GM12878 (cell line): Measurements from ENCODE around the gene RPL37. TPM values are rescaled to one million over a fixed set of nuclear protein-coding genes. Genes with fewer than 3 reads are reported as not detected.

Source experiments
- ATAC-seq: fragments of 200-7000 bp; cut with Tn5 transposase; 3 replicates; pipeline ENCODE4 v1.9.1; 2020; ENCODE audit warnings: mild to moderate bottlenecking, moderate library complexity
- BruUV-seq: library from RNA; stranded (reverse); fragments of 400-500 nt; replicated peaks from 2 replicates; lab custom pipeline; 2021; lab: Mats Ljungman, UMichigan
- CTCF ChIA-PET: fragments of 300-600 bp; sonication (Branson Sonifier 250); formaldehyde crosslinking; extraction: SDS; loops from one replicate; lab custom pipeline; 2021; ENCODE audit warnings: inconsistent platforms; lab: Yijun Ruan, JAX
- POLR2A ChIA-PET: fragments of 350-600 bp; formaldehyde crosslinking; extraction: SDS; loops from one replicate; lab custom pipeline; 2021; ENCODE audit warnings: inconsistent platforms; lab: Charles Lee
- RAD21 ChIA-PET: fragments of 300-600 bp; sonication (Branson Sonifier 250); formaldehyde crosslinking; loops from one replicate; lab custom pipeline; 2023; ENCODE audit warnings: antibody characterized with exemption; ENCODE audit not compliant: unreplicated experiment; lab: Charles Lee
- SMC1A ChIA-PET: fragments of 300-600 bp; sonication (Branson Sonifier 250); formaldehyde crosslinking; loops from one replicate; lab custom pipeline; 2023; ENCODE audit not compliant: unreplicated experiment, uncharacterized antibody; lab: Charles Lee
- DNase-seq: peaks from one replicate; pipeline ENCODE4 v3.0.0-alpha.2; 2011; ENCODE audit warnings: low read depth, low spot score
- FAIRE-seq: peaks from 3 replicates; lab custom pipeline; 2011; peaks lifted over from hg19 to GRCh38; lab: Jason Lieb, UNC
- H2AFZ ChIP-seq: 2 replicates; pipeline ENCODE4 v1.6.0; 2011; ENCODE audit warnings: low read depth, low read length, control low read depth; ENCODE audit not compliant: control insufficient read depth
- H3K27ac ChIP-seq: 2 replicates; pipeline ENCODE4 v1.5.1; 2011; ENCODE audit warnings: control low read depth; ENCODE audit not compliant: control insufficient read depth, insufficient read depth
- H3K27me3 ChIP-seq, 2 experiments: replicated peaks in 1 of 2; 2 replicates each; pipeline versions ENCODE4 v1.6.0 to v1.6.1; 2011; ENCODE audit warnings: low read length in 1 of 2; ENCODE audit not compliant: control insufficient read depth in 2 of 2, insufficient read depth in 2 of 2
- H3K36me3 ChIP-seq, 2 experiments: 2 replicates each; pipeline ENCODE4 v1.5.1; 2011; ENCODE audit warnings: low read length in 1 of 2; ENCODE audit not compliant: control insufficient read depth in 2 of 2, insufficient read depth in 2 of 2
- H3K4me1 ChIP-seq: 2 replicates; pipeline ENCODE4 v1.6.1; 2011; ENCODE audit warnings: mild to moderate bottlenecking, low read length, moderate library complexity, mixed read lengths; ENCODE audit not compliant: control insufficient read depth, insufficient read depth
- H3K4me2 ChIP-seq: 2 replicates; pipeline ENCODE4 v1.6.0; 2011; ENCODE audit warnings: control low read depth; ENCODE audit not compliant: control insufficient read depth, insufficient read depth
- H3K4me3 ChIP-seq: fragments of 200-600 bp; sonication (generic); 2 replicates; pipeline ENCODE4 v1.5.1; 2016
- H3K79me2 ChIP-seq: 2 replicates; pipeline ENCODE4 v1.6.0; 2011; ENCODE audit warnings: low read length; ENCODE audit not compliant: control insufficient read depth, insufficient read depth
- H3K9ac ChIP-seq: 2 replicates; pipeline ENCODE4 v1.8.0; 2011; ENCODE audit warnings: low read length, control low read depth, mixed read lengths; ENCODE audit not compliant: control insufficient read depth, insufficient read depth
- H3K9me3 ChIP-seq: replicated peaks from 3 replicates; pipeline ENCODE4 v1.5.1; 2011; ENCODE audit warnings: mild to moderate bottlenecking, low read length; ENCODE audit not compliant: control insufficient read depth, insufficient read depth
- H4K20me1 ChIP-seq: 2 replicates; pipeline ENCODE4 v1.6.0; 2011; ENCODE audit not compliant: control insufficient read depth, insufficient read depth
- BMI1 ChIP-seq: fragments of 450-650 bp; IDR thresholded peaks from 2 replicates; pipeline ENCODE4 v1.6.1; 2016; ENCODE audit warnings: mild to moderate bottlenecking, moderate library complexity, borderline replicate concordance
- CBFB ChIP-seq: IDR thresholded peaks from 2 replicates; pipeline ENCODE4 v1.6.1; 2016; ENCODE audit warnings: antibody characterized with exemption, low read depth
- E2F8 ChIP-seq: fragments of 450-650 bp; IDR thresholded peaks from 2 replicates; pipeline ENCODE4 v1.6.1; 2018; ENCODE audit warnings: mild to moderate bottlenecking, low read depth, moderate library complexity; ENCODE audit not compliant: partially characterized antibody
- GATAD2B ChIP-seq: fragments of 450-650 bp; conservative IDR thresholded peaks from 2 replicates; pipeline ENCODE4 v1.6.1; 2017; ENCODE audit warnings: low read depth, mild to moderate bottlenecking, moderate library complexity
- IKZF2 ChIP-seq, 2 experiments: fragments of 450-650 bp; IDR thresholded peaks; 2 replicates each; pipeline ENCODE4 v1.6.1; 2017; ENCODE audit warnings: mild to moderate bottlenecking in 2 of 2, moderate library complexity in 2 of 2
- IRF3 ChIP-seq: fragments of 450-650 bp; IDR thresholded peaks from 2 replicates; pipeline ENCODE4 v1.6.1; 2014; ENCODE audit warnings: mild to moderate bottlenecking
- NBN ChIP-seq: fragments of 450-650 bp; IDR thresholded peaks from 2 replicates; pipeline ENCODE4 v1.6.1; 2016
- NKRF ChIP-seq: fragments of 450-650 bp; conservative IDR thresholded peaks from 2 replicates; pipeline ENCODE4 v1.6.1; 2017; ENCODE audit warnings: mild to moderate bottlenecking, moderate library complexity
- SP1 ChIP-seq: IDR thresholded peaks from one replicate; pipeline ENCODE4 v1.6.1; 2011; ENCODE audit warnings: low read depth, low read length
- ZNF384 ChIP-seq: IDR thresholded peaks from 2 replicates; pipeline ENCODE4 v1.6.1; 2012; ENCODE audit warnings: low read depth, mild to moderate bottlenecking, low read length, improper control_type of control experiment, borderline replicate concordance
- WGBS: methylation state at CpG from one replicate; pipeline ENCODE4 v1.1.6; 2016; ENCODE audit warnings: low lambda C conversion rate; ENCODE audit not compliant: insufficient replicate concordance, insufficient coverage; ENCODE audit errors: missing lambda C conversion rate; 5-methylcytosine and 5-hydroxymethylcytosine counted together
- in situ Hi-C: fragments of 300-500 bp; cut with MboI; formaldehyde crosslinking; loops from 9 replicates; pipeline ENCODE4 v1.14.3; 2018; ENCODE audit warnings: mixed read lengths
- intact Hi-C: fragments of 100-400 bp; cut with micrococcal nuclease; formaldehyde crosslinking; loops from one replicate; pipeline ENCODE4 v1.14.2; 2022; ENCODE audit not compliant: unreplicated experiment
- polyA plus RNA-seq, 11 experiments: library from polyadenylated mRNA; depleted of rRNA in 4 of 11; unstranded in 6 of 11; stranded (reverse) in 5 of 11; fragments of >200 nt; fragmentation: Nextera tagmentation in 4 of 11; fragmentation: Illumina TruSeq in 1 of 11; extraction: Ambion mirVana in 4 of 11; extraction: Trizol in 1 of 11; gene quantifications; 1 replicate in 1 of 11; 2 replicates in 10 of 11; pipeline versions ENCODE4 v1.2.1 to v1.2.3, GENCODE V29; 2011 to 2016; ENCODE audit warnings: inconsistent platforms in 2 of 11, missing spikeins in 2 of 11, low read depth in 1 of 11
- total RNA-seq, 4 experiments: library from RNA; depleted of rRNA in 3 of 4; stranded (reverse); fragments of >200 nt in 3 of 4; fragmentation: Illumina TruSeq in 1 of 4; extraction: Trizol in 1 of 4; gene quantifications; 2 replicates each; pipeline versions ENCODE4 v1.2.1 to v1.2.3, GENCODE V29; 2013 to 2021

The RPL37 gene
- total and polyA plus RNA-seq, 10 of the 15 experiments (the other 5 are each of a cell fraction or from before 2014, with no cell fraction given) = 1,697 to 6,216 (median 3,013) TPM

- ChIA-PET CTCF (no interaction called here), POLR2A (no interaction called here), RAD21 (no interaction called here), SMC1A (no interaction called here)
- ATAC-seq = peak; percentile 29
- BruUV-seq = no TSS peak
- Histone ChIP-seq H3K4me3 (no peak overlapping the region), H3K79me2 (no peaks in the 10 kb centered on the region), H3K27me3 (no peaks in the 10 kb centered on the region), H4K20me1 (no peaks in the 10 kb centered on the region), H3K36me3 (no peaks in the 10 kb centered on the region), H3K27ac (no peak overlapping the region), H2AFZ (no peak overlapping the region; the same call in 1 of the 2 replicates), H3K4me1 (no peaks in the 10 kb centered on the region), H3K9ac (no peak overlapping the region), H3K4me2 (no peak overlapping the region; the same call in 1 of the 2 replicates), H3K9me3 (no peaks in the 10 kb centered on the region)
- in situ Hi-C loops = no loop called here
- DNase-seq = no peak
- WGBS = 82% methylated on average over 2 of the region's 2 CpGs
- TF ChIP-seq SP1 = no peak
- TF ChIP-seq IRF3 = no peak
- FAIRE-seq = no peak
- intact Hi-C loops = no loop called here
These were observed 7.3 kb upstream of the RPL37 start for GRCh38 chr5:40842351-40842750.

DNA sequence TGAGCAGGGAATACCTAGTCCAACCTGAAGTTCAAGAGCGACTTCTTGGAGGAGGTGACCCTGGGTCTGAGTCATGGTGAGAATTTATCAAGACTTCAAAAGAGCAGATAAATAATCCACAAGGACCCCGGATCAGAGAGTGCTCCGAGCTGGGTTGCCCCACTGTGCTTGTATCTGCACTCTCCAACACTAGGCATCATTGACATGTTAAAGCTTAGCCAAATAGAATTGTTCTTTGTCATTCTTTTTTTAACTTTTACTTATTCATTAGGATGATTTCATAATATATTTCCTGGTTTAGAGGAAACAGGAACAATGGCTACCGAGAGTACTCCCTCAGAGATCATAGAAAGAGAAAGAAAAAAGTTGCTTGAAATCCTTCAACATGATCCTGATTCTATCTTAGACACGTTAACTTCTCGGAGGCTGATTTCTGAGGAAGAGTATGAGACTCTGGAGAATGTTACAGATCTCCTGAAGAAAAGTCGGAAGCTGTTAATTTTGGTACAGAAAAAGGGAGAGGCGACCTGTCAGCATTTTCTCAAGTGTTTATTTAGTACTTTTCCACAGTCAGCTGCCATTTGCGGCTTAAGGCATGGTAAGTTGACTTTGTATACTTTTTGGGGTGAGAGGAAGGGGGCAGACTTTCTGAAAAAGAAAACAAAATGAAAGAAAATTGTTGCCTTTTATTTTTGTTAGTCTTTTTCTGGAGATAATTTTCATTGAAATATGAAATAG, 6.2 kb upstream of the RPL37 start, which contains the start of gene CARD6:
Gene CARD6 (plus strand): TSS at position 300 of the 738 bp plus-strand sequence. CDS start 16 bp downstream, at position 316.
- H3K79me2 ChIP-seq = no peaks in the 10 kb centered on the region
- H3K36me3 ChIP-seq = no peaks in the 10 kb centered on the region
- in situ Hi-C loops (no loop called here), intact Hi-C loops (no loop called here)
- ChIA-PET CTCF (no interaction called here), POLR2A (no interaction called here), SMC1A (no interaction called here), RAD21 (no interaction called here)
- no peaks in the 10 kb centered on the region for H3K4me1 ChIP-seq
- FAIRE-seq (no peak), DNase-seq (no peak), ATAC-seq (peak; percentile 51)
- H4K20me1 ChIP-seq = no peaks in the 10 kb centered on the region
- peak within 1 kb of the TSS; percentile 94 for H2AFZ ChIP-seq
- WGBS = 10% methylated on average over 9 of the region's 9 CpGs
- BruUV-seq = TSS peak; percentile 74
- H3K9me3 ChIP-seq = no peaks in the 10 kb centered on the region
- peak within 1 kb of the TSS; percentile 69 for H3K9ac ChIP-seq
- no peaks in the 10 kb centered on the region for H3K27me3 ChIP-seq
- H3K4me3 ChIP-seq = peak within 1 kb of the TSS; percentile 62; the same call in 1 of the 2 replicates
- peak within 1 kb of the TSS; percentile 61 for H3K27ac ChIP-seq
- H3K4me2 ChIP-seq = peak within 1 kb of the TSS; percentile 40
- no peak for TF ChIP-seq CBFB
- no peak for TF ChIP-seq NKRF
- TF ChIP-seq GATAD2B = no peak
- TF ChIP-seq E2F8 = no peak
- 0 out of 4 replicates have a peak, but pooled peaks of 1 of the 2 experiments have one; percentile 34 for TF ChIP-seq IKZF2 (IDR thresholded peaks at IDR 0.05)
- TF ChIP-seq ZNF384 = no peak
- peak; percentile 21; the same call in 1 of the 2 replicates for TF ChIP-seq BMI1
- no peak for TF ChIP-seq NBN
